ENCODE measurements around the gene IGFL1. TPM values are rescaled to one million over a fixed set of nuclear protein-coding genes. Genes with fewer than 3 reads are reported as not detected.
"Not testable (repeated sequence)": the region's sequence is repeated elsewhere in the genome, so short reads cannot be mapped to it uniquely, and the experiment has no call there.

IGFL1 gene
- polyA plus RNA-seq, result not detected

- DNase-seq, result no peak
- Mint-ChIP-seq H3K27me3 (ENCODE audit: low read depth in 3 of 3) (peaks cover 6 to 22% (median 13%) of the 10 kb centered on the region in 3 donors), H3K36me3 (no peaks in the 10 kb centered on the region), H3K4me1 (peaks cover 13% of the 10 kb centered on the region in 2 donors), H3K9me3 (peaks cover 0 to 2% (median 0%) of the 10 kb centered on the region in 6 donors), H3K4me3 (no peak within 1 kb of the TSS), H3K27ac (no peak within 1 kb of the TSS)
These were observed at the start of gene IGFL1 for GRCh38 chr19:46229442-46229841. IGFL1 (plus strand) TSS chr19:46229742; CDS start chr19:46229775, 33 bp downstream.

- H3K27me3 Mint-ChIP-seq (ENCODE audit: low read depth in 3 of 3), result peaks cover 4 to 15% (median 8%) of the 10 kb centered on the region in 3 donors
- H3K4me3 Mint-ChIP-seq, result no peak overlapping the region
- H3K27ac Mint-ChIP-seq, result no peak overlapping the region
- no peaks in the 10 kb centered on the region for H3K9me3 Mint-ChIP-seq
- H3K4me1 Mint-ChIP-seq, result no peaks in the 10 kb centered on the region
- DNase-seq, result no peak
- no peaks in the 10 kb centered on the region for H3K36me3 Mint-ChIP-seq
These were observed 48.7 kb upstream of the IGFL1 start for GRCh38 chr19:46180701-46181387.

GRCh38 chr19:46181388-46181779 is 48.2 kb upstream of the IGFL1 start:
- Mint-ChIP-seq H3K4me3 (no peak overlapping the region), H3K36me3 (no peaks in the 10 kb centered on the region), H3K9me3 (no peaks in the 10 kb centered on the region), H3K4me1 (no peaks in the 10 kb centered on the region), H3K27me3 (ENCODE audit: low read depth in 3 of 3) (peaks cover 4 to 15% (median 6%) of the 10 kb centered on the region in 3 donors), H3K27ac (no peak overlapping the region)
- no peak for DNase-seq

GRCh38 chr19:46182476-46182875 is 47.1 kb upstream of the IGFL1 start:
- Mint-ChIP-seq H3K9me3 (no peaks in the 10 kb centered on the region), H3K4me1 (no peaks in the 10 kb centered on the region), H3K27me3 (ENCODE audit: low read depth in 3 of 3) (peaks cover 4 to 13% (median 6%) of the 10 kb centered on the region in 3 donors), H3K36me3 (no peaks in the 10 kb centered on the region), H3K27ac (no peak overlapping the region), H3K4me3 (no peak overlapping the region)
- DNase-seq, result no peak

GRCh38 chr19:46184775-46185710 is 44.5 kb upstream of the IGFL1 start:
- H3K27me3 Mint-ChIP-seq (ENCODE audit: low read depth in 3 of 3), result peaks cover 5 to 17% (median 9%) of the 10 kb centered on the region in 3 donors
- H3K4me1 Mint-ChIP-seq, H3K36me3 Mint-ChIP-seq, H3K9me3 Mint-ChIP-seq, H3K4me3 Mint-ChIP-seq, H3K27ac Mint-ChIP-seq, DNase-seq: not testable (repeated sequence)

- Mint-ChIP-seq H3K9me3 (no peaks in the 10 kb centered on the region), H3K4me3 (no peak overlapping the region), H3K27me3 (ENCODE audit: low read depth in 3 of 3) (peaks cover 7 to 17% (median 10%) of the 10 kb centered on the region in 3 donors), H3K27ac (no peak overlapping the region), H3K36me3 (no peaks in the 10 kb centered on the region), H3K4me1 (no peaks in the 10 kb centered on the region)
- no peak for DNase-seq
These were observed 43.3 kb upstream of the IGFL1 start for GRCh38 chr19:46186101-46186716.

GRCh38 chr19:46186717-46187101 is 42.8 kb upstream of the IGFL1 start:
- Mint-ChIP-seq H3K36me3 (no peaks in the 10 kb centered on the region), H3K27me3 (ENCODE audit: low read depth in 3 of 3) (peaks cover 7 to 19% (median 12%) of the 10 kb centered on the region in 3 donors), H3K9me3 (no peaks in the 10 kb centered on the region), H3K27ac (no peak overlapping the region), H3K4me1 (no peaks in the 10 kb centered on the region), H3K4me3 (no peak overlapping the region)
- DNase-seq, result no peak

GRCh38 chr19:46189971-46190888 is 39.3 kb upstream of the IGFL1 start:
- no peak for DNase-seq
- Mint-ChIP-seq H3K4me1 (no peaks in the 10 kb centered on the region), H3K27ac (no peak overlapping the region), H3K9me3 (no peaks in the 10 kb centered on the region), H3K36me3 (no peaks in the 10 kb centered on the region), H3K4me3 (no peak overlapping the region), H3K27me3 (ENCODE audit: low read depth in 3 of 3) (peaks cover 5 to 20% (median 12%) of the 10 kb centered on the region in 3 donors)

- DNase-seq, result no peak
- Mint-ChIP-seq H3K4me3 (no peak overlapping the region), H3K4me1 (no peaks in the 10 kb centered on the region), H3K27ac (no peak overlapping the region), H3K27me3 (ENCODE audit: low read depth in 3 of 3) (peaks cover 5 to 22% (median 7%) of the 10 kb centered on the region in 3 donors), H3K36me3 (no peaks in the 10 kb centered on the region), H3K9me3 (no peaks in the 10 kb centered on the region)
These were observed 38.2 kb upstream of the IGFL1 start for GRCh38 chr19:46191356-46191755.

GRCh38 chr19:46191972-46192371 is 37.6 kb upstream of the IGFL1 start:
- Mint-ChIP-seq H3K4me3 (no peak overlapping the region), H3K4me1 (no peaks in the 10 kb centered on the region)

GRCh38 chr19:46192626-46192991 is 36.9 kb upstream of the IGFL1 start:
- H3K4me3 Mint-ChIP-seq, H3K9me3 Mint-ChIP-seq, H3K27ac Mint-ChIP-seq, H3K4me1 Mint-ChIP-seq, DNase-seq, H3K36me3 Mint-ChIP-seq: not testable (repeated sequence)
- peaks cover 6 to 25% (median 7%) of the 10 kb centered on the region in 3 donors for H3K27me3 Mint-ChIP-seq (ENCODE audit: low read depth in 3 of 3)

More at GRCh38 chr19:46191972-46192371, 37.6 kb upstream of the IGFL1 start:
- DNase-seq, result no peak
- Mint-ChIP-seq H3K36me3 (no peaks in the 10 kb centered on the region), H3K9me3 (no peaks in the 10 kb centered on the region), H3K27me3 (ENCODE audit: low read depth in 3 of 3) (peaks cover 5 to 22% (median 7%) of the 10 kb centered on the region in 3 donors), H3K27ac (no peak overlapping the region)

GRCh38 chr19:46192992-46193650 is 36.4 kb upstream of the IGFL1 start:
- Mint-ChIP-seq H3K36me3 (no peaks in the 10 kb centered on the region), H3K4me1 (no peaks in the 10 kb centered on the region), H3K9me3 (no peaks in the 10 kb centered on the region), H3K27me3 (ENCODE audit: low read depth in 3 of 3) (peaks cover 7 to 25% (median 7%) of the 10 kb centered on the region in 3 donors), H3K4me3 (no peak overlapping the region), H3K27ac (no peak overlapping the region)
- no peak for DNase-seq

GRCh38 chr19:46193678-46194077 is 35.9 kb upstream of the IGFL1 start:
- Mint-ChIP-seq H3K4me1 (no peaks in the 10 kb centered on the region), H3K27ac (no peak overlapping the region), H3K27me3 (ENCODE audit: low read depth in 3 of 3) (peaks cover 4 to 22% (median 8%) of the 10 kb centered on the region in 3 donors), H3K9me3 (peaks cover 0 to 1% (median 0%) of the 10 kb centered on the region in 6 donors), H3K36me3 (no peaks in the 10 kb centered on the region), H3K4me3 (no peak overlapping the region)
- no peak for DNase-seq

All from immature natural killer cell (primary cell).